ENCODE data around the gene AKR1C3. TPM values are rescaled to one million over a fixed set of nuclear protein-coding genes. Genes with fewer than 3 reads are reported as not detected.
"Not testable (repeated sequence)": the region's sequence is repeated elsewhere in the genome, so short reads cannot be mapped to it uniquely, and the experiment has no call there.

AKR1C3 gene
- polyA plus RNA-seq, 1 experiment: 10.7 TPM

- no peak overlapping the region for H3K27ac ChIP-seq (ENCODE audit: low read depth, low read length)
- H3K27me3 ChIP-seq (ENCODE audit: control insufficient read depth, insufficient read depth, low read length): no peaks in the 10 kb centered on the region
- no peak for TF ChIP-seq CTCF (IDR thresholded peaks at IDR 0.05; ENCODE audit: low read depth, low read length)
- H3K4me3 ChIP-seq (ENCODE audit: low read depth, low read length): no peak overlapping the region
- H3K9me3 ChIP-seq (ENCODE audit: control insufficient read depth, insufficient read depth, low read length): no peaks in the 10 kb centered on the region
- no peak for DNase-seq (ENCODE audit: low read depth, low spot score)
- ChIA-PET POLR2A (no interaction called here), CTCF (interaction anchor here (0.8 to 11.7 kb wide), 4 partner anchors 241 to 343 kb away, joined by 3 to 239 read pairs (median 3); no protein-coding TSS in a partner anchor)
Observed at GRCh38 chr10:5091196-5091595, 3.0 kb upstream of the AKR1C3 start.

- H3K27me3 ChIP-seq (ENCODE audit: control insufficient read depth, insufficient read depth, low read length): no peaks in the 10 kb centered on the region
- no peak for DNase-seq (ENCODE audit: low read depth, low spot score)
- H3K9me3 ChIP-seq (ENCODE audit: control insufficient read depth, insufficient read depth, low read length): no peaks in the 10 kb centered on the region
- H3K4me3 ChIP-seq (ENCODE audit: low read depth, low read length): no peak overlapping the region
- H3K27ac ChIP-seq (ENCODE audit: low read depth, low read length): no peak overlapping the region
- no peak for TF ChIP-seq CTCF (IDR thresholded peaks at IDR 0.05; ENCODE audit: low read depth, low read length)
- CTCF ChIA-PET: interaction anchor here (0.9 to 11.7 kb wide), 2 partner anchors 242 to 265 kb away, joined by 3 to 239 read pairs; no protein-coding TSS in a partner anchor
- POLR2A ChIA-PET: no interaction called here
Observed at GRCh38 chr10:5092375-5092774, 1.8 kb upstream of the AKR1C3 start.

- Histone ChIP-seq H3K4me3 (ENCODE audit: low read depth, low read length) (no peak overlapping the region), H3K27me3 (ENCODE audit: control insufficient read depth, insufficient read depth, low read length) (peaks cover 3% of the 10 kb centered on the region), H3K27ac (ENCODE audit: low read depth, low read length) (no peak overlapping the region), H3K9me3 (ENCODE audit: control insufficient read depth, insufficient read depth, low read length) (no peaks in the 10 kb centered on the region)
- DNase-seq (ENCODE audit: low read depth, low spot score): no peak
- ChIA-PET CTCF (interaction anchor here (0.8 to 11.7 kb wide), 4 partner anchors 14 to 335 kb away, joined by 3 to 239 read pairs (median 3); no protein-coding TSS in a partner anchor), POLR2A (no interaction called here)
- no peak for TF ChIP-seq CTCF (IDR thresholded peaks at IDR 0.05; ENCODE audit: low read depth, low read length)
Observed at GRCh38 chr10:5092848-5093790, 1.1 kb upstream of the AKR1C3 start.

GRCh38 chr10:5095687-5096086, 1.5 kb downstream of the AKR1C3 start:
- Histone ChIP-seq H3K27me3 (ENCODE audit: control insufficient read depth, insufficient read depth, low read length) (peaks cover 3% of the 10 kb centered on the region), H3K9me3 (ENCODE audit: control insufficient read depth, insufficient read depth, low read length) (no peaks in the 10 kb centered on the region), H3K27ac (ENCODE audit: low read depth, low read length) (no peak overlapping the region), H3K4me3 (ENCODE audit: low read depth, low read length) (no peak overlapping the region)
- DNase-seq (ENCODE audit: low read depth, low spot score): no peak
- CTCF ChIA-PET: interaction anchor here (0.6 to 11.7 kb wide), 6 partner anchors 182 to 281 kb away, joined by 3 to 239 read pairs (median 3); no protein-coding TSS in a partner anchor
- no peak for TF ChIP-seq CTCF (IDR thresholded peaks at IDR 0.05; ENCODE audit: low read depth, low read length)
- POLR2A ChIA-PET: no interaction called here

GRCh38 chr10:5096108-5096507, 1.9 kb downstream of the AKR1C3 start:
- TF ChIP-seq CTCF (IDR thresholded peaks at IDR 0.05; ENCODE audit: low read depth, low read length): no peak
- H3K27me3 ChIP-seq (ENCODE audit: control insufficient read depth, insufficient read depth, low read length): peaks cover 3% of the 10 kb centered on the region
- ChIA-PET POLR2A (no interaction called here), CTCF (interaction anchor here (0.9 to 11.7 kb wide), 3 partner anchors 246 to 281 kb away, joined by 3 to 239 read pairs (median 5); no protein-coding TSS in a partner anchor)
- no peak overlapping the region for H3K4me3 ChIP-seq (ENCODE audit: low read depth, low read length)
- no peaks in the 10 kb centered on the region for H3K9me3 ChIP-seq (ENCODE audit: control insufficient read depth, insufficient read depth, low read length)
- no peak for DNase-seq (ENCODE audit: low read depth, low spot score)
- H3K27ac ChIP-seq (ENCODE audit: low read depth, low read length): no peak overlapping the region

GRCh38 chr10:5102479-5102878, 8.3 kb downstream of the AKR1C3 start:
- H3K27ac ChIP-seq (ENCODE audit: low read depth, low read length); H3K27me3 ChIP-seq (ENCODE audit: control insufficient read depth, insufficient read depth, low read length); H3K9me3 ChIP-seq (ENCODE audit: control insufficient read depth, insufficient read depth, low read length); DNase-seq (ENCODE audit: low read depth, low spot score); H3K4me3 ChIP-seq (ENCODE audit: low read depth, low read length); POLR2A ChIA-PET: not testable (repeated sequence)
- CTCF ChIA-PET: interaction anchor here (3.1 kb wide), 1 partner anchor 253 kb away, joined by 14 read pairs; no protein-coding TSS in a partner anchor

Data from AG04450 (cell line).